Activated CD4-positive, alpha-beta T cell treated with anti-CD3 and anti-CD28 coated beads for 24 hours (primary cell): ENCODE results near the gene MRAP.

Experiments used
- DNase-seq, 2 donors: peaks; one replicate each; pipeline ENCODE4 v3.0.0-alpha.2; 2020; ENCODE audit warnings: low read depth in 2 of 2

MRAP gene

DNA sequence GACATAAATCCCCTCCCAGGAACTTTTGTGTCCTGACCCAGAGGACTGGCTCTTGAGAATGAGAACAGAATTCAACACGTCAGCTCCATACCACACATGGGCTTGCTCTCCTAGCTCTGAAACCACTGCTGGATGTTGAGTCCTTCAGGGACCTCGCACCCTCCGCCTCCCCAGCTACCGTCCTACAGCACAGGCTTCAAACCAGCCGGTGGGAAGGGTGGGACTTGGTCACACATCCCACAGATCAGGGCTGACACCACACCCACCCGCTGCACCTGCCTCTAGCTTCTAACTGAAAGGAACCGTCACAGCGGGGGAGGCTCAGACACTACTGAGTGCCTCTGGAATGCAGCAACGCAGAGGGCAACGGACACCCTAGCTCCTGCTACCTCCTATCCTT lies 24.0 kb downstream of the MRAP start:
- no peak for DNase-seq

DNA sequence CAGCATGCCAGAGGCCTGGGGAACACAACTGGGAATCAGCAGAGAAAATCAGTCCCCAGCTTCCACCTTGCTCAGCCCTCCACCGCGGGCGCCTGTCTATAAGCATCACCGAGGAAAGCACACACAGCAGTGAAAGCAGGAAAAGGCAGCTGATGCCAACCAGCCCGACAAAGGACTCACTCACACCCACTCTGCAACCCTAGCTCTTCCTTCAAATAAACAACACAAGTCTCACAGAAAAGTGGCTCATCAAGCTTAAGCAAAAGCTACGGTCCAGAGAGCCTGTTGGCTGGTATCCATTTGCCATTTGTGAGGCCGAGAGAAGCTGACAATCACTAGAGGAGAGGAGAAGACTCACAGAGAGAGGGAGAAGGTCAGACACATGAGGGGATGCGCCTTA lies 27.1 kb downstream of the MRAP start:
- no peak for DNase-seq

DNA sequence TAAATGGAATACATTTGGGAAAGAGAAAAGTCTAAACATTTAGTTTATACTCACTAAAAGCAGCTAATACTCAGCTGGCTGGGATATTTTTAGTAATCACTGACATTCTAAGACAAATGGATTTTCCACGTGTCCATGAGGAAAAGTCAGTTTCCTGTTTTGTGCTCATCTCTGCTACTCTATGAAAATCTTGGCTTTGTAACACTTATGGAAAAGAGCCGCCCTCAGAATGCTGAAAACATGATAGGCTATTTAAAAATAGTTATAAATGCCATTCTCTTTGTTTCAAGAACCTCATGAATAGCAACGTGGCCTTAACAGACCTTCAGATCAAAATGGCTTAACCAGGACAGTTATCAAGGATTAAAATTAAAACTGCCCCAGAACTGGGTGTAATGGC lies 29.9 kb downstream of the MRAP start:
- DNase-seq = no peak

DNA sequence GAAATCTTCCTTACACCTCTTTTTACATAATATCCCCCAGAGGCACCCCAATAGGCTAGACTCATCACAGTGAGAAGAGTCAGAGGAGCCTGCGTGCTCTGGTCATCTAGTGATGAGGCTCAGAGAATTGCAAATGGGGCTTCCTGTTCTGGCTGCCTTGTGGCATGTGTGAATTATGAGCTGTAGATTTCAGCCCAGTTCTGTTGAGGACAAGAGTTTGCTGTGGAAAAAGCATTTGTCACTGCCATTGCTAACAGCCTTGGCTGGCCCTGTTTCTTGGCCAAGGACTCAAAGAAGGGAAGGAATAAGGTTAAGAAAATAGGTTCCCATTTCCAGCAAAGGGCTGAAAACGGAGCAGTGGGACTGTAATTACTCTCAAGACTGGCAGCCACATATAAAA lies 30.7 kb downstream of the MRAP start:
- DNase-seq = no peak

DNA sequence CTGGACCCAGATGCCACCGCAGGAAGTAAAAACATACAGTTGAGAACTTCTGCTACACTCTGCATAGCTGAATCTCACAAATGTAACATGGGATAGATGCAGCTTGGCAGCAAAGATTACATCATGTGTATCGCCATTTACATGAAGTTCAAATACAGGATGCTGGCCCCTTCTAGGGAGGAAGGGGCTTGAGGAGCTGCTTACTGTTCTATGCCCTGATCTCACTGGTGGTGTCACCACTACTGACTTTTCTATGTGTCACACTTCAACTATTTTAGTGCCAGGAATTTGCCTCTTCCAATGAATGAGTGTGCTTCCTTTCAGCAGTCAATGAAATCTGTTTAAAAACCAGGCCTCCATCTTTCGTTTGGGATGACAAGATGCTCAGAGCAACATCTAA lies 31.1 kb downstream of the MRAP start:
- DNase-seq = no peak

DNA sequence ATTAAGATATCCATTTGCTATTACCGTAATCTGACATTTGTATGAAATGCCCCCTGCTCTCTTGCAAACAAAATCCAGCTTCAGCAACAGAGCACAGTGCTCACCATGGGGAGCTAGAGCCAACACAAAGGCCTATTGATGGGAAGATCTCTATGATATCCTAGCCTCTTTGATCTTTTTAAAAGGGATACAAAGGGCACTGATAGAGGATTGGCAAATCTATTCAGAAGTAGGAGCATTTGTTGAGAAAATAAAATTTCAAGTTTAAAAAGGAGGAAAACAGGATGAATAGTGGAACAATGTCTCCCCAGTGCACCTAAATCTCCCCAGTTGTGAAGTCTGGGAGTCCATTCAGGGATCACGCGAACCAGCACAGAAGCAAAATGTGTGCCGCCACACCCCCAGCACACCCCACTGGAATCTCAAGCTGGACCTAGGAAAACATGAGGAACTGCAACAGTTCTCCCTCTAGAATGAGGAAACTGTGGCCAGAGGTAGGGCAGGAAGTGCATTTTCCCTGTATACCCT lies 32.2 kb downstream of the MRAP start:
- no peak for DNase-seq

DNA sequence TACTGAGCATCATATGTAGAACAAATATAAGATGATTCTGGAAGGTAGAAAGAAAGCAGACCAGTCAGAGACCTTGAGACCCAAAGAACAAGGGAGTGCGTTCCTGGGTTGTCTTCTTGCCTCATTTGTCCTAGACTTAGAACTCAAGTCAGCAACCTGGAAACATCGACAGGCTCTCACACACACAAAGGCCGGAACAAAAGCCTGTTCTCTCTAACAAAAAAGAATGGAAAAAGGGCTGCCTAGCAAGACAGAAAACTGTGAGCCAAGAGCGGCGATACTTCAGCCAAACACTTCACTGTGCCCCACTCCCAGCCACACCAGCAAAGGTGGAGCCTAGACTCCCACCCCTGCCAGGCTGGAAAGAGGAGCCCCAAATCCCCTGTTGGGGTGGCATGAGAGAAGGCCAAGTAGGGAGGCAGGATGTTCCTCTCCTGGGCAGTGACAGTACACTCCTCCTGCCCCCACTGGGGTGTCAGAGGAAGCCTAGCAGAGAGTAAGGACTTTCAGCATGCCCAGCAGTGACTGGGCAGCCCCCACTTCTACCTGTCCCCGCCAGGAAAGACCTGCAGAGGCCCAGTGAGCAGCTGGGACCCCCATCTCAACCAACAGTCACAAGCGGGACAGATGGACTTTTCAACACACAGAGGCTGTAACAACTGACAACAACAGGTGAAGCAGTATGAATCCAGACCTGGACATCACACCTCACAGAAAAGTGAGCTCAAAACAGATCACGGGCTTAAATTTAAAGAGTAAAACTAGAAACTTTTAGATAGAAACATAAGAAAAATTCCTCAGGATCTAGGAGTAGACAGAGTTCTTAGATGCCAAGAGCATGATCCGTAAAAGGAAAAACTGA lies 33.0 kb downstream of the MRAP start:
- DNase-seq = no peak

DNA sequence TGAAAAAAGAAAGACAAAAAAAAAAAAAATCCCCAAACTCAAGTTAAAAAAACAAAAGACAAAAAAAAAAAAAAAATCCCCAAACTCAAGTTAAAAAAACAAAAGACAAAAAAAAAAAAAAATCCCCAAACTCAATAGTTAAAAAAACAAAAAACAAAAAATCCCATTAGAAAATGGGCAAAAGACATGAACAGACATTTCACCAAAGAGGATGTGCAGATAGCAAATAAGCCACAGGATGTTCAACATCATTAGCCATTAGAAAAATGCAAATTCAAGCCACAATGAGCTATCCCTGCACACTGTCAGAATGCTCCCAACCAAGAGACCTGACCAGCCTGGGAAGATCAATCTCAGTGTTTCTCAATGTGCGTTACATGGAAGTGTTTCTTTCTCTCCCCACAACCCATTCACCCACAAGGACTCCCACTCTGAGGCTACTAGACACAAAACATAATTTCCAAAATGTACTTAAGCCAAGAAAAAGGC lies 33.9 kb downstream of the MRAP start:
- DNase-seq = no peak

DNA sequence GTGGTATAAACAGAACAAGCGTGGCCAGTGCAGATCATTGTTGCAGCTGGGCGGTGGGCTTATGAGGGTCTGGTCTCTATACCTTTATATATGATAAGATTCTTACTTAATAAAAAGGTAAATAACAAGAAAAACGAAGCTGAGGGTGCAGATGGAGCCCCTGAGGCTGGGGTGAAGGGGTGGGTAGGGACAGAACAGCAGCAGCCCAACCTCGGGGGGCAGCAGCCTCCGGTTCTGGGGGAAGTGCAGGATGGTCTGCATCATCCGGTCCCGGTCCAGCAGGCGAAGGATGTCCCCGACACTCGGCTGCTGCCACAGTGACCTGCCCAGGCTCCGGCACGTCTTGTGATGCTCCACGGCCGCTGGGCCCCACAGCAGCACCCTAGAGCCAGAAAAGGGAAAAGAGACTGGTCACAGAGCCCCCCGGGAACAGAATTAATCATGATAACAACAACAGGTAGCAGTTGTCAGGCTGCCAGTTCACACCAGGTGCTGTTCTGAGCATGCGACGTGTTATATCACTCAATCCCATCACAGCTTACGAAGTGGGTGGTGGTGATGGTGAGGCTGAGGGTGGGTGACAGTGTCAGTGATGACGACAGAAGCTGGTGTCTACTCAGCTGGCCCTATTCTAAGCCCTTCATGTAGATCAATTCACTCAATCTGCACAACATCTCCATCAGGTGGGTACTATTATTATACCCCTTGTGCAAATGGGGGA lies 35.5 kb downstream of the MRAP start:
- no peak for DNase-seq

DNA sequence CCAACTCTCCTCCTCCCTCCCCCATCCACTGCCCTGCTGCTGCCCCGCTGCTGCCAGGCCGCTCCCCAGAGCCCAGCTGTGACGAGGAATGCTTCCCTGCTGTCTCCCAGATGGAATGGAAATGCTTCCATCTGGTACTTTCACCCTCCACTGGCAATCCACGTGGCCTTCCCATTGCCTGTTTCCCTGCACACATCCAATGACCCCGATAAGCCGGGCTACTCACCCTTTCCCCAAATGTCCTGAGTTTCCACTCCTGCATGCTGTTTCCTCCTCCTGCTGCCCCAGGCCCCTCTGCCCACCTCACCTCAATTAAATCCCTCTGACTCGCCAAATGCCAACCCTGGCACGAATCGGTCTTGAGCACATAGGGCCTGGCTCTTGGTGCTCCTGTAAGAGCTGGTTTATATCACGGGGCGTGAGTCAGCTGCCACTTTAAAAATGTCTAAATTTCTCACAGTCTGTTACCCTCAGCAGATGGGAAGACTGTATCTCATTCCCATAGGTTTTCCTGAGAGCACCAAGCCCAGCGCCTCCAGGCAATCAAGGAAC lies 36.4 kb downstream of the MRAP start:
- no peak for DNase-seq

DNA sequence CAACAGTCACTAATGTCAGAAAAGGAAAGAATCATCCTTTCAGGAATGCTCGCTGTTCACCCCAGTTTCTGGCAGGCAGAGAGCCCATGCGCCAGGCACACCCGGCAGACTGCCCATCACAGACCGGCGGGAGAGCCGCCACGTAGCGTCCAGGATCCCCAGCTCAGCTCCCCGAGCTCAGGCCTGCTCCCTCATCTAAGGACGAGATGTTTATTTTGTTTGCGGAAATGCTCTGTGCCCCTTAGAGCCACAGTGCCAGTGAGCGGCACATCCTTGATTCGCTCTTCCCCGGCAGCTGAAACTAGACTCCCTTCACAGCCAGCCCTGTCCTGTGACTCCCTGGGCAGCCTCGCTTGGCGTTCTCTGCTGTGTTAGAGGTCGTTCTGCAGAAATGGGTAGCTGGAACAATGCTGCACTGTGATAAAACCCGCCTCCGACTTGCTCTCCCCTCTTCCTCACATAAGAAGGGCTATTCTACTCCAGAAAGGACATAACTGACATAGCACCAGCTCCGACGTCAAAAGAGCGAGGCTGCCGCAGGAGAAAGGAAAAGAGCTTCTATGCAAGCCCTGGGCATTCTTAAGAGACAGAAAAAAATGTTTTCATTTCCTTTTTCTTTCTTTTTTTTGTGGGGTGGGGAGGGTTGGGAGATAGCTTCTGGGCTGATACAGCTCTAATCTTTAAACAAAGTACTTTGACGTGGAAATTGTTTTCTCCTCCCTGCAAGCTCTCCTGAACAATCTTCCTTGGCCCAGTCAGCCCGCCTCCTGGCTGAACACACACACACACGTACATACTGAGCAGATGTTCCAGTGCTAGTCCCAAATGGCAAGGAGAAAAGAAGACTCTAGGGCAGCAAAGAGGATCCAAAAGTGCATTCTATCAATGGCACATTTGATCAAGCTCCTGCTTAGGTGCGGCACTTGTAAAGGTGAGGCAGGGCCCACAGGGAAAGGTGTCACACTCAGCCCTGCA lies 37.2 kb downstream of the MRAP start:
- no peak for DNase-seq

DNA sequence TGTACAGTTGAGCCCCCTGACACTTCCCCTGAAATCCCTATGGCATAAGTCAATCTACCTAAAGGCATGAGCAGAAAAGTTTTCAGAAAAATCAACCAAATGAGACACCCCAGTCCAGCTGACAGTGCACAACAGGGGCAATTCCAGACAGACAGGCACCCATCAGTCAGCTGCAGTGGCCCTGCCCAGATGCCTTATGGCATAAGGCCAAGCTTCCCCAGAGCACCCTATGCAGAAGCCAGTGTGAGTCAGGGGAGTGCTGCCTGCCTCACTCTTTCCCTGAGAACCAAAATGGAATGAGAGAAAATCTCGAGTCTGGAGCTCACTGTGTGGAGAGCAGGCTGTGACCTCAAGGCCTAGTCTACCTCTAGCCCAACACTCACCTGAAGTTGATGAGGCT lies 38.1 kb downstream of the MRAP start:
- DNase-seq = no peak

DNA sequence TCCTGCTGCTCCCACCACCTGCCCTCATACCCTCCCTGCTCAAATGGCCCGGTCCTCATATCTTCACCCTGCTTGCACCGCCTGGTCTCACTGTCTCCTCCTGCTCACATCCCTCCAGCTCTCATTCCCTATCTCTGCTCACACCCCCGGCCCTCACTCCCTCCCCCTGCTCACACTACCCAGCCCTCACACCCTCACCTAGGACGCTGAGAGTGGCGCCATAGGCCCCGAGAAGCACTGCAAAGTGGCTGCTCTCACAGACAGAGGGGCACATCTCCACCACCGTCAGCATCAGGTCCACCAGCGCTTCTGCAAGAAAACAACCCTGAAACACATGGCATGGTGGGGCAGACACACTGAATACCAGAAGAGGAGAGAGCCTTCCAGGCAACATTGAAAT lies 38.6 kb downstream of the MRAP start:
- DNase-seq = no peak

DNA sequence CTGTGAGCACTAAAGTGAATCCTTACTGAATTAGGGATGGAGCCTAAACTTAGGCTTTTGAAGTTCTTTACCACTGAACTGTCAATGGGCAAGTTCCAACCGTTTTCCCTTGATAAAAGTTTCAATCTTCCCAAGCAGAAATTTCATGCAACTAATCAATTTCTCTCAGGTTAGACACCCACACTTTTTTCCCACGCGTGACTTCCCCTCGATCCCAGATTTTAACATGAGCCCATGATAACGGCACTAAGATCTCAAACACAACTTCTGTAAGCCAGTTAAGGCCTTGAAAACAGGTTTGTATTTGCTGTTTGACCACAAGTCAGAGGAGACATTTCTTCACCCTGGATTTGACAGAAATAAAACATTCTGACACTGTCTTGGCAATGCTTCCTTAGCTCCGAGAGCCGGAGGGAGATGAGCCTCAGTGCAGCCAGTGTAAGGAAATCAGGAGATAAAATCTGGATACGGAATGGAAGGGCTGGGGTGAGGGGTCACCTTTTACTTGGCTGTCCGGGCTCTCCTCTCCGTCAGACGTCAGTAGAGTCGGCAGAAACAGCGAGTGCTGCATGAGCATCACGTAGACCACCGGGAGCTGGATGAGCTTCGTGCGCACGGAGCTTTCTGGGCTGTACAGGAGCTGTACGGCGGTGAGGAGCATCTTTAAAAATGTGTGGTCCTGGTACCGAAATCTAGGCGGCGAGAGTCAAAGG lies 39.7 kb downstream of the MRAP start:
- DNase-seq = no peak

DNA sequence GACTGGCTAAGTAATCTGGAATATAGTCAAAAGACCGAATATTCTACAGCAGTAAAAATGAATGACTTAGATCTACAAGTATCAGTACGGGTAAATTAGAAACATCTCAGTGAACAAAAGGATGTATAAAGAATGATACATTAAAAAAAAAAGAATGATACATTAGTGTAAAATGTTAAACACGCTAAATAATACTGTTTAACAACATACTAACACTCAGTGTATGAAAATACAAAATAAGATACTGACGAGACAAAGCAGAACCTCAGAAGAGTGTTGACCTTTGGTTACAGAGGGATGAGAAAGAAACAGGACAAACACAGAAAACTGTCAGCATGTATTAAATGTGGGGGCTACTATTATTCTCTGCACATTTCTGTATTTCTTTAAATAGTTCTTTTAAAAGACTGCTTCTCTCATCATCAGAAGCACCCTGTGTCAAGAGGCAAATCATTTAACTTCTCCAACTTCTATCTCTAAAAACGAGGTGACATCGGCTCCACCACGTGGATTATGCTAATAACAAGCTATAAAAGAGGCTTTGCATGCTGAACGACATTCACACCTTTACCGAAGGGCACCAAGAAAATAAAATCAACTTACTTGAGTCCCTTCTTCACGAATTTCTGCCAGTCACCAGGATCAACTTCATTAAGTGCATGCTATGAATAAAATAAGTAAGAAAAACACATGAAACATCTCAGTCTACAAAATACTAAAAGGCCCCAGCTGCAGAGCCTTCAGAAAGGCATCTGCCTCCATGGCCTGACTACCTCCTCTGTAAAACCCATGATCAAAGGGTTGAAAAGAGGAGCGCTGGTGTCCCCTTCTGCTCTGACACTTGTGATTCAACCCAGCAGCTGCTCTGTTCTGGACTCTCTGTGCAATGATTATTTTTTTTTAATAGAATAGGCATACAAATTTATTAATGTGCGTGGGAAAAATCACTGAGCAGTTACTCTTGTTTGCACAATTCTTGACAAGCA lies 42.5 kb downstream of the MRAP start:
- DNase-seq = no peak

DNA sequence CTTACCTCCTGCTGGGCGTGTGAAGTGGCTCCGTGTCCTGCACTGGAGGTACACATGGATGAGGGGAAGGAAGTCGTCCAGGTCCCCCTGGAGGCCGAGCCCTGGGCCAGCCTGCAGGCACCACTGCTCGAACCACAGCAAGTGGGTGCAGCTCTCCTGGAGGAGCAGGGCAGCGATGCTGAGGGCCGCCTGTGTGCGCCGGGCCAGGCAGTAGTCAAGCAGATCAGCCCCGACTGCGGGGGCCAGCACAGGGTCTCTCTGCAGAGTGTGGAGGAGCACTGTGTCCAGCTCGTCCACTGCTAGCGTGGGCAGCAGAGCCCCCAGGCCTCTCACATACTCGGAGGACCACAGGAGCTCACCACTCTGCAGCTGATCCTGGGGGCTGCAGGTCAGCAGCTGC lies 48.3 kb downstream of the MRAP start:
- no peak for DNase-seq

DNA sequence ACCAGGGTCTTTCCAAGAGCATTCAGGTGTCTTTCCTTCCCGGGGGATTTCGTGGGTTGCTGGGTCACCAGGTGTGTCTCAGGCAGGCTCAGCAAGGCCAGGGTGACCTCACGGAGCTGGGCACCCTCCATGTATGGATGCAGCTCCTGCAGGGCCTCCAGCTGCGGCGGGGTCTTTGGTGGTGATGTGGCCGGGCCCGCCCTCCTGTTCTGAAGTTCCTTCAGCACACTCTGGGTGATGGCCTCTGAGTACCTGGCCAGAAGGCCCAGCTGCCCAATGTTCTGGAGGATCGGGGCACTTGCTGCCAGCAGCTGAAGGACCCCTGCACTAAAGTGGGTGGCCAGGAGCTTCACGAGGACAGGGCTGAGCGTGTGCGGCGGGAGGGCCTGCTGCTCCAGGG lies 48.7 kb downstream of the MRAP start:
- DNase-seq = no peak

DNA sequence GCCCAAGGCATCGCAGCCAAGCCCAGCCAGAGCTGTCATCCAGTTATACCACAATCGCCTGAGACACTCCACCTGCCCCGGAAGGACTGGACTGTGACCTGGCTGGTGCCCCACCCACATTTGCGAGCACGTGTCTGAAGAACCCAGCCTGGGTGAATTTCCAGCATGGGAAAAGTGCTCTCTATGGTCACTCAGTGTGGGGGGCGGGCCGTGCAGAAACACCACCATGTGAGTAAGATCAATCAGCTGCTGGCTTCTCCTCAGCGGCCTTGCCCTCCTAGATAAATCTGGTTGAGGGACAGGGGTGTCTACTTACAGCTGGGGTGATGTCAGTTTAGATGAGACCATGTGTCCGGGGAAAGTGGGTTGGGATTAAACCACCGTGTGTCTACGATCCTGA lies 49.3 kb downstream of the MRAP start:
- no peak for DNase-seq

DNA sequence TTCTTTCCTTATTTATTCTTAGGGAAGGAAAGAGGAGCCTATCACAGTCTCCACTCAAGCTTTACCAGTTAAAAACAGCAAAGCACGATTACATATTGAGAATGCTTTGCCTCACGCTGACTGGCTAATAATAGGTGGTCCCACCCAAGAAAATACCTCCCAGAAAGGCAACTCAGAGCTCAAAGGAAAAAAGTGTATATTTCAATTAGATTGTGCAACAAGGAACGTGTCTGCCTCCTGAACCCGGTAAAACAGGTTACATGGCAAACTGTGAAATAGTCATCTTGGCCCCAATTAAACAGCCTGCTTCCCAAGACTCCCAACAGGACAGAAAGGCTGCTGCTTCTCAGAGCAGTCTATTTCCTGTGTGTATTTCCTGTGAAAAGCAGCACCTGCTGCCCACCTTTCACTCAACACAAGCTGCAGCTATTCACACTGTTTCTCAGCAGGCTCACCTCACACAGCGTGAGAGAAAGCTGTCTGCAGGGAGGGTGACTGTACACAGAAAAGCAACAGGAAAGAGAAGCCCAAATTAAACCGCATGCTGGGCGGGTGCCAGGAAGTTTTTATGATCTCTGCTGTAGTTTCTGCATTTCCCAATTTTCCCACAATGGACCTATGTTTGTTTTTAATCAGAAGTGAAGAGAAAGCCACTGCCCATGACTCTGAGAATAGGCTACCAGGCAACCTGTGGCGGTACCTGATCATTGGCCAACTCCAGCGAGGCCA lies 50.1 kb downstream of the MRAP start:
- DNase-seq = no peak
